Ascending aorta (tissue), 2 donors: ENCODE data around the gene PARP4. TPM values are rescaled to one million over a fixed set of nuclear protein-coding genes. Genes with fewer than 3 reads are reported as not detected.

ENCODE experiments used
- DNase-seq, 2 donors: peaks; one replicate each; pipeline ENCODE4 v3.0.0-alpha.2; 2019; ENCODE audit warnings: low spot score in 2 of 2
- H3K27ac ChIP-seq, 2 donors: fragments of 200-600 bp; sonication (generic); one replicate each; pipeline ENCODE4 v1.5.1; 2016 to 2017; ENCODE audit warnings: mild to moderate bottlenecking in 1 of 2
- H3K27me3 ChIP-seq: fragments of 200-600 bp; sonication (generic); one replicate; pipeline ENCODE4 v1.5.1; 2017
- H3K36me3 ChIP-seq, 2 donors: fragments of 200-600 bp; sonication (generic); one replicate each; pipeline ENCODE4 v1.5.1; 2016
- H3K4me1 ChIP-seq, 2 donors: fragments of 200-600 bp; sonication (generic); one replicate each; pipeline ENCODE4 v1.5.1; 2016 to 2017; ENCODE audit warnings: mild to moderate bottlenecking in 1 of 2
- H3K4me3 ChIP-seq, 2 donors: fragments of 200-600 bp; sonication (generic); one replicate each; pipeline ENCODE4 v1.5.1; 2016 to 2017; ENCODE audit warnings: mild to moderate bottlenecking in 1 of 2
- H3K9me3 ChIP-seq, 2 donors: fragments of 200-600 bp; sonication (generic); one replicate each; pipeline ENCODE4 v1.5.1; 2016
- CTCF ChIP-seq, 3 experiments: fragments of 200-600 bp in 2 of 3; fragments of 450-650 bp in 1 of 3; sonication (generic) in 2 of 3; IDR thresholded peaks; one replicate each; pipeline ENCODE4 v1.5.1; 2016 to 2019; ENCODE audit warnings: antibody characterized with exemption in 3 of 3, mild to moderate bottlenecking in 1 of 3, moderate library complexity in 1 of 3
- intact Hi-C: fragments of 100-400 bp; cut with DNase I; formaldehyde crosslinking; loops from one replicate; pipeline ENCODE4 v1.15.1; 2023
- total RNA-seq: library from RNA; depleted of rRNA; stranded (reverse); fragments of >200 nt; gene quantifications from one replicate; pipeline ENCODE4 v1.1.0, GENCODE V29; 2016

The PARP4 gene
- total RNA-seq, 1 donor from 2014 or later, result 15.8 TPM

GRCh38 chr13:24520733-24521132, 8.2 kb upstream of the PARP4 start:
- H3K36me3 ChIP-seq, result no peaks in the 10 kb centered on the region
- intact Hi-C loops, result no loop called here
- no peak for TF ChIP-seq CTCF (IDR thresholded peaks at IDR 0.05)
- no peak for DNase-seq
- H3K4me1 ChIP-seq, result no peaks in the 10 kb centered on the region
- no peak overlapping the region for H3K4me3 ChIP-seq
- H3K27me3 ChIP-seq, result no peaks in the 10 kb centered on the region
- H3K9me3 ChIP-seq, result no peaks in the 10 kb centered on the region
- no peak overlapping the region for H3K27ac ChIP-seq

DNA sequence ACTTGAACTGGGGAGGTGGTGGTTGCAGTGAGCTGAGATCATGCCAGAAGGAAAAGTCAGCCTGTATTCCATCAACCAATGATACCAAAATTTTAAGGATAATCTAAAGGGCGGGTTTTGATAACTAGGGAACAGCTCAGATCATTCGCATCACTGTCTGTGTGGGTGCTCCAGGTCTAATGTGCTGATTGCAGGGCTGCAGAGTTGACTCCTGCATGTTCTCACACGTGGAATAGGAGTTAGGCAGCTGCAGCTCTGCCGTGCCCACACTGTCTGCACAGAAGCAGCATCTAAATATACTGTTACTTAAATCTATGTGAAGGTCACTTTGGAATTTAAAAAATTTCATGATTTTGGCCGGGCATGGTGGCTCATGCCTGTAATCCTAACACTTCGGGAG, 4.3 kb upstream of the PARP4 start:
- no peaks in the 10 kb centered on the region for H3K36me3 ChIP-seq
- no peak for DNase-seq
- H3K27ac ChIP-seq, result no peak overlapping the region
- no peaks in the 10 kb centered on the region for H3K27me3 ChIP-seq
- TF ChIP-seq CTCF (IDR thresholded peaks at IDR 0.05), result no peak
- H3K4me3 ChIP-seq, result no peak overlapping the region
- intact Hi-C loops, result no loop called here
- H3K4me1 ChIP-seq, result no peaks in the 10 kb centered on the region
- no peaks in the 10 kb centered on the region for H3K9me3 ChIP-seq

- H3K4me3 ChIP-seq, result peak overlapping the region; percentile 95 to 100
- peaks cover 0 to 2% of the 10 kb centered on the region in 2 donors for H3K4me1 ChIP-seq
- no peaks in the 10 kb centered on the region for H3K9me3 ChIP-seq
- peak overlapping the region; percentile 90 to 93 for H3K27ac ChIP-seq
- no peak for DNase-seq
- intact Hi-C loops, result no loop called here
- no peaks in the 10 kb centered on the region for H3K27me3 ChIP-seq
- TF ChIP-seq CTCF (IDR thresholded peaks at IDR 0.05), result no peak
- H3K36me3 ChIP-seq, result no peaks in the 10 kb centered on the region
Measured at GRCh38 chr13:24512908-24513213, 283 bp upstream of the PARP4 start.

DNA sequence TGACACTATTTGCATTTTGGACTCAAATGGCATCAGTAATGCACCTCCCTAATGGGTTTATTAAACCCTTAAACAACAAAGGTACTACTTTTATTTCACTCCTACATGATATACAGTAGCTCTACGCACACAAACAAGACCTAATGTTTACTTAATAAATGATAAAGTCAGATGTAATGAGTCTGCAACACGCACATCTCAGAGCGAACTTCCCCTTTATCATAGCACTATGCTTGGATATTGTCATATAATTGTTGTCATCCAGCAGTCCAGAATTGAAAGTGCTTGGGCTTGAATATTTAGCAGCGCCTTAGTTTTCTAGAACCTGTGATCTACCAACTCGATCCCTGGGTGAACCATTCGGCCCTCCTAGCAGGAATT, 772 bp downstream of the PARP4 start:
- Histone ChIP-seq H3K27me3 (no peaks in the 10 kb centered on the region), H3K36me3 (no peaks in the 10 kb centered on the region), H3K9me3 (no peaks in the 10 kb centered on the region), H3K27ac (peak overlapping the region; percentile 90 to 93), H3K4me3 (peak overlapping the region; percentile 95 to 100), H3K4me1 (peaks cover 0 to 2% of the 10 kb centered on the region in 2 donors)
- intact Hi-C loops, result no loop called here
- no peak for DNase-seq
- no peak for TF ChIP-seq CTCF (IDR thresholded peaks at IDR 0.05)

DNA sequence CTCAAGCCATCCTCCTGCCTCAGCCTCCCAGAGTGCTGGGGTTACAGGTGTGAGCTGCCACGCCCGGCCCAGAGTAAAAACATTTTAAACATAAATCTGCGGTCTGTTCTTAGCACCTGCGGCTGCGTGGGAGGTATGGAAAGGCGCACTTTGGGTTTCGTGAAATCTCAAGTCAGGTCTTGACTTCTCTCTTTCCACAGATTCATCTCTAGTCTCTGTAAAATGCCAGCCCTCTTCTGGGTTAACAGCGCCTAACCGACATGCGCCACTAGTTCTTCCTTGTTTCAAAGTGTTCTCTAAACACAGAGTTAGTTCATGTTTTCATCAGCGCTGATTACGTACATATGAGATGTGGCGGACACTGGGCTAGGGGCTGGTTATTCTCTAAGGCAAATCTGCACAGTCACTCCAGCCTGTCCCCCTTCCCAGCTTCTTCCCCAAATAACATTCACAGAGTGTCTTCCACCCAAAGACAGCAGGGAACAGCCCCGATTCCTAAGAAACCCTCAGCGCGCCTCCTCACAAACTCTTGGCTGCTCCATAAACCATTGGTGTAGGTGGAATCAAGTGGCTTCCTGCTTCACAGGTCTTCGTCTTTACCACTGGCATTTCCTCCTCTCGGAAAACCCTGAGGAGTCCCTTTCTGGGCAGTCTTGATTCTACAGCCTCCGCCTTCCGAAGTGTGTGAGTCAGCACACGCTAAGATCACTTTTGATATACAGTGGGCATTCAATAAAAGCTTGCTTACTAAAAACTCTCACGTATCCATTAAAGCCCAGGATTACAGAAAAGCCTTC, 1.4 kb downstream of the PARP4 start:
- Histone ChIP-seq H3K4me3 (peak overlapping the region; percentile 95 to 100), H3K27ac (peak overlapping the region; percentile 90 to 93), H3K9me3 (no peaks in the 10 kb centered on the region), H3K4me1 (peaks cover 0 to 2% of the 10 kb centered on the region in 2 donors), H3K36me3 (peaks cover 0 to under 1% of the 10 kb centered on the region in 2 donors), H3K27me3 (no peaks in the 10 kb centered on the region)
- intact Hi-C loops, result no loop called here
- TF ChIP-seq CTCF (IDR thresholded peaks at IDR 0.05), result no peak
- DNase-seq, result no peak
